OCI-LY1 (cell line): ENCODE results near the gene SLC26A2.
"Not testable (repeated sequence)": the region's sequence is repeated elsewhere in the genome, so short reads cannot be mapped to it uniquely, and the experiment has no call there.

Source experiments
- H2AFZ ChIP-seq: fragments of 200-600 bp; sonication (generic), shearing (Covaris generic); 2 replicates; pipeline ENCODE4 v1.6.0; 2014; ENCODE audit warnings: antibody characterized with exemption, mild to moderate bottlenecking, low read length
- H3F3A ChIP-seq: fragments of 200-600 bp; sonication (generic), shearing (Covaris generic); 2 replicates; pipeline ENCODE4 v1.6.0; 2014; ENCODE audit warnings: mild to moderate bottlenecking, antibody characterized with exemption, low read length, moderate library complexity; ENCODE audit not compliant: insufficient read depth
- H3K27ac ChIP-seq: fragments of 200-600 bp; sonication (generic); 2 replicates; pipeline ENCODE4 v1.5.1; 2014; ENCODE audit warnings: low read length, mixed run types, mild to moderate bottlenecking, low read depth; ENCODE audit not compliant: poor library complexity, severe bottlenecking
- H3K27me3 ChIP-seq: fragments of 200-600 bp; sonication (generic); 2 replicates; pipeline ENCODE4 v1.6.0; 2014; ENCODE audit warnings: antibody characterized with exemption, mild to moderate bottlenecking, low read length, moderate library complexity; ENCODE audit not compliant: insufficient read depth
- H3K36me3 ChIP-seq: fragments of 200-600 bp; sonication (generic); 2 replicates; pipeline ENCODE4 v1.6.1; 2014; ENCODE audit warnings: mild to moderate bottlenecking, antibody characterized with exemption, low read length, moderate library complexity, mixed read lengths; ENCODE audit not compliant: insufficient read depth
- H3K4me1 ChIP-seq: fragments of 200-600 bp; sonication (generic); 2 replicates; pipeline ENCODE4 v1.5.1; 2014; ENCODE audit warnings: mild to moderate bottlenecking, low read length, moderate library complexity; ENCODE audit not compliant: insufficient read depth, severe bottlenecking
- H3K4me2 ChIP-seq: fragments of 200-600 bp; sonication (generic), shearing (Covaris generic); 2 replicates; pipeline ENCODE4 v1.6.1; 2014; ENCODE audit warnings: low read length
- H3K4me3 ChIP-seq: fragments of 200-600 bp; sonication (generic); 2 replicates; pipeline ENCODE4 v1.5.1; 2014; ENCODE audit warnings: low read length, low read depth, mild to moderate bottlenecking, mixed read lengths; ENCODE audit not compliant: poor library complexity, severe bottlenecking
- H3K79me2 ChIP-seq: fragments of 200-600 bp; shearing (Covaris generic); 2 replicates; pipeline ENCODE4 v1.6.1; 2016; ENCODE audit warnings: mixed run types, low read length, mixed read lengths; ENCODE audit not compliant: insufficient read depth
- H3K9ac ChIP-seq: fragments of 200-600 bp; sonication (generic), shearing (Covaris generic); 2 replicates; pipeline ENCODE4 v1.6.1; 2014; ENCODE audit warnings: mild to moderate bottlenecking, low read length, mixed read lengths
- H3K9me2 ChIP-seq: fragments of 200-600 bp; sonication (generic), shearing (Covaris generic); 2 replicates; pipeline ENCODE4 v1.6.1; 2014; ENCODE audit warnings: low read depth, mild to moderate bottlenecking, low read length, mixed read lengths
- H3K9me3 ChIP-seq: fragments of 200-600 bp; shearing (Covaris generic); 2 replicates; pipeline ENCODE4 v1.6.1; 2014; ENCODE audit warnings: low read length, mixed read lengths
- H4K20me1 ChIP-seq: fragments of 200-600 bp; sonication (generic), shearing (Covaris generic); 2 replicates; pipeline ENCODE4 v1.6.0; 2016; ENCODE audit warnings: mild to moderate bottlenecking, low read length; ENCODE audit not compliant: insufficient read depth
- CTCF ChIP-seq: fragments of 200-600 bp; sonication (generic), shearing (Covaris generic); IDR thresholded peaks from 2 replicates; pipeline ENCODE4 v1.5.1; 2017; ENCODE audit warnings: mild to moderate bottlenecking, antibody characterized with exemption, low read length, moderate library complexity, mixed read lengths
- EZH2 ChIP-seq: fragments of 200-600 bp; sonication (generic), shearing (Covaris generic); IDR thresholded peaks from 2 replicates; pipeline ENCODE4 v1.8.0; 2017; ENCODE audit warnings: borderline replicate concordance, mixed run types, mild to moderate bottlenecking, antibody characterized with exemption, low read length, moderate library complexity, mixed read lengths

The SLC26A2 gene

GRCh38 chr5:150024346-150024984 is 63.9 kb downstream of the SLC26A2 start:
- Histone ChIP-seq H4K20me1 (no peaks in the 10 kb centered on the region), H3K36me3 (peaks cover 95% of the 10 kb centered on the region), H3K9ac (no peak overlapping the region), H3K79me2 (no peaks in the 10 kb centered on the region), H3F3A (no peaks in the 10 kb centered on the region), H2AFZ (no peak overlapping the region), H3K9me3 (no peaks in the 10 kb centered on the region), H3K27me3 (no peaks in the 10 kb centered on the region), H3K4me1 (no peaks in the 10 kb centered on the region), H3K27ac (no peak overlapping the region), H3K9me2 (no peaks in the 10 kb centered on the region), H3K4me2 (no peak overlapping the region), H3K4me3 (no peak overlapping the region)
- TF ChIP-seq EZH2 (no peak), CTCF (no peak)

GRCh38 chr5:150026682-150027172 is 66.2 kb downstream of the SLC26A2 start:
- Histone ChIP-seq H3K9me3 (no peaks in the 10 kb centered on the region), H3K27me3 (no peaks in the 10 kb centered on the region), H3K9me2 (no peaks in the 10 kb centered on the region), H3F3A (no peaks in the 10 kb centered on the region), H3K79me2 (no peaks in the 10 kb centered on the region), H3K4me1 (no peaks in the 10 kb centered on the region), H3K27ac (no peak overlapping the region), H2AFZ (no peak overlapping the region), H3K9ac (no peak overlapping the region), H3K4me2 (no peak overlapping the region), H3K4me3 (no peak overlapping the region), H4K20me1 (no peaks in the 10 kb centered on the region), H3K36me3 (peaks cover 92% of the 10 kb centered on the region)
- TF ChIP-seq EZH2 (no peak), CTCF (no peak)

GRCh38 chr5:150028047-150028446 is 67.5 kb downstream of the SLC26A2 start:
- H3K9me3 ChIP-seq, H3F3A ChIP-seq, H4K20me1 ChIP-seq, H2AFZ ChIP-seq, H3K27ac ChIP-seq, H3K4me1 ChIP-seq, H3K27me3 ChIP-seq, H3K9ac ChIP-seq, H3K79me2 ChIP-seq, H3K4me2 ChIP-seq, H3K9me2 ChIP-seq, H3K4me3 ChIP-seq: not testable (repeated sequence)
- peaks cover 92% of the 10 kb centered on the region for H3K36me3 ChIP-seq

- Histone ChIP-seq H3K27ac (no peak overlapping the region), H3F3A (no peaks in the 10 kb centered on the region), H4K20me1 (no peaks in the 10 kb centered on the region), H3K4me2 (no peak overlapping the region), H3K36me3 (peaks cover 96% of the 10 kb centered on the region), H3K4me3 (no peak overlapping the region), H2AFZ (no peak overlapping the region), H3K9me2 (no peaks in the 10 kb centered on the region), H3K27me3 (no peaks in the 10 kb centered on the region), H3K9ac (no peak overlapping the region), H3K9me3 (no peaks in the 10 kb centered on the region), H3K4me1 (no peaks in the 10 kb centered on the region), H3K79me2 (no peaks in the 10 kb centered on the region)
- no peak for TF ChIP-seq CTCF
- no peak for TF ChIP-seq EZH2
These were observed 72.8 kb downstream of the SLC26A2 start for GRCh38 chr5:150033334-150033733.
